Measurements from ENCODE around the gene TMEM205.

The TMEM205 gene

DNA sequence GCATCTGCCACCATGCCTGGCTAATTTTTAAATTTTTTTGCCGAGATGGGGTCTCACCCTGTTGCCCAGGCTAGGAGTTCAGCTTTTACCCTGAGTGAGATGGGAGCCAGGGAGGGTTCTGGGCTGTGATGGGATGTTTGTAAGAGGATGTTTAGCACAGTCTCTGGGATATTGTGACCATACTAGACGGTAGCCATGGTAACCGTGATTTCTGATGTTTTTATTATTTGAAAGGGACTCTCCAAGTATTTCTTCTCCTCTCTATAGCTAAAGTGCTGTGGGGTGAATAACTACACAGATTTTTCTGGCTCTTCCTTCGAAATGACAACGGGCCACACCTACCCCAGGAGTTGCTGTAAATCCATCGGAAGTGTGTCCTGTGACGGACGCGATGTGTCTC lies 39.7 kb downstream of the TMEM205 start:
- H3K56ac ChIP-seq (ENCODE audit: low read length), result no peak overlapping the region
- no peak overlapping the region for H3K4me3 ChIP-seq (ENCODE audit: low read length)
- H3K4ac ChIP-seq (ENCODE audit: low read depth, low read length), result no peak overlapping the region
- no peak overlapping the region for H3K9ac ChIP-seq (ENCODE audit: low read length)
- H2BK15ac ChIP-seq (replicated peaks; ENCODE audit: low read depth), result no peak overlapping the region
- no peak overlapping the region for H4K5ac ChIP-seq (ENCODE audit: low read length)
- H3K36me3 ChIP-seq (ENCODE audit: control insufficient read depth, insufficient read depth, low read length), result no peaks in the 10 kb centered on the region
- no peak overlapping the region for H2AK5ac ChIP-seq (ENCODE audit: low read length)
- no CpG with 5 or more reads among the region's 9 CpGs for WGBS (ENCODE audit: extremely low coverage, insufficient coverage, low lambda C conversion rate)
- H3K4me2 ChIP-seq (ENCODE audit: low read length), result no peak overlapping the region
- H2BK5ac ChIP-seq (ENCODE audit: low read length), result no peak overlapping the region
- H3K18ac ChIP-seq (ENCODE audit: low read length), result no peak overlapping the region
- no peak for DNase-seq
- H3K79me2 ChIP-seq (ENCODE audit: control insufficient read depth, insufficient read depth, low read length), result no peaks in the 10 kb centered on the region
- no peak overlapping the region for H3K27ac ChIP-seq (ENCODE audit: low read depth, low read length)
- H3K4me1 ChIP-seq (ENCODE audit: control insufficient read depth, low read depth, low read length), result no peaks in the 10 kb centered on the region
- no peak overlapping the region for H4K8ac ChIP-seq (ENCODE audit: low read depth, low read length)
- no peak overlapping the region for H2BK120ac ChIP-seq (ENCODE audit: low read depth, low read length)
- no peaks in the 10 kb centered on the region for H3K79me1 ChIP-seq (ENCODE audit: low read length)
- H3K23ac ChIP-seq (ENCODE audit: low read length), result no peak overlapping the region
- H3K27me3 ChIP-seq (ENCODE audit: insufficient read depth, low read length, poor library complexity), result no peaks in the 10 kb centered on the region

DNA sequence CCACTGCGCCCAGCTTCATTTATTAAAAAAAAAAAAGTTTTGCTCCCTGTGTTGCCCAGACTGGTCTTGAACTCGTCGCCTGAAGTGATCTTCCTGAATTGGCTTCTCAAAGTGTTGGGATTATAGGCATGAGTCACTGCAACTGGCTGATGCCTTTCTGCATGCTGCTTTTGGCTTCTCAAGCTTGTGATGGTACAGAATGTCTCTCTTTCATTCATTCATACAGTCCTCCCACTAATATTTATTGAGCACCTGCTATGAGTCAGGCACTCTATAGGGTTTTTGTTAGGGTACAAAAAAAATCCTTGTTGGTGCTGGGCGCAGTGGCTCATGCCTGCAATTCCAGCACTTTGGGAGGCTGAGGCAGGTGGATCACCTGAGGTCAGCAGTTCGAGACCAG lies 41.1 kb downstream of the TMEM205 start:
- no peak overlapping the region for H3K4me3 ChIP-seq (ENCODE audit: low read length)
- no peak overlapping the region for H3K56ac ChIP-seq (ENCODE audit: low read length)
- no peak for DNase-seq
- no peaks in the 10 kb centered on the region for H3K27me3 ChIP-seq (ENCODE audit: insufficient read depth, low read length, poor library complexity)
- H2BK5ac ChIP-seq (ENCODE audit: low read length), result no peak overlapping the region
- WGBS (ENCODE audit: extremely low coverage, insufficient coverage, low lambda C conversion rate), result no CpG with 5 or more reads among the region's 5 CpGs
- no peak overlapping the region for H3K9ac ChIP-seq (ENCODE audit: low read length)
- no peak overlapping the region for H2BK15ac ChIP-seq (replicated peaks; ENCODE audit: low read depth)
- H3K23ac ChIP-seq (ENCODE audit: low read length), result no peak overlapping the region
- no peak overlapping the region for H3K27ac ChIP-seq (ENCODE audit: low read depth, low read length)
- H3K4me1 ChIP-seq (ENCODE audit: control insufficient read depth, low read depth, low read length), result no peaks in the 10 kb centered on the region
- no peak overlapping the region for H4K8ac ChIP-seq (ENCODE audit: low read depth, low read length)
- H4K5ac ChIP-seq (ENCODE audit: low read length), result no peak overlapping the region
- H3K79me2 ChIP-seq (ENCODE audit: control insufficient read depth, insufficient read depth, low read length), result no peaks in the 10 kb centered on the region
- H3K18ac ChIP-seq (ENCODE audit: low read length), result no peak overlapping the region
- no peak overlapping the region for H2BK120ac ChIP-seq (ENCODE audit: low read depth, low read length)
- H2AK5ac ChIP-seq (ENCODE audit: low read length), result no peak overlapping the region
- H3K79me1 ChIP-seq (ENCODE audit: low read length), result no peaks in the 10 kb centered on the region
- no peak overlapping the region for H3K4me2 ChIP-seq (ENCODE audit: low read length)
- H3K4ac ChIP-seq (ENCODE audit: low read depth, low read length), result no peak overlapping the region
- no peaks in the 10 kb centered on the region for H3K36me3 ChIP-seq (ENCODE audit: control insufficient read depth, insufficient read depth, low read length)

DNA sequence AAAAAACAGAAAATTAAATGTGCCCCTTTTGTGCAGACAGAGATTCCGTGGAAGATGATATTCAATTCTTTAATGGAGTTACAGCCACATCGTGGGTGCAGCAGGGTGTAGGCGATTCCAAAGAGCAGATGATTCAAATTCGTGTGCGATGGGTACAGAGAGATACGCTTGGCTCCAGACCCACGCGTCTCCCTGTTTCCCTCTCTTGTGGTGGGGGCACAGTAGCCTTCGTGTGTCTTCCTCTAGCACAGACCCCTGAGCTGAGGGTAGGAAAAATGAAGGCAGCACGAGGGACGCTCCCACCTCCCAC lies 45.3 kb downstream of the TMEM205 start:
- Histone ChIP-seq H3K27me3 (ENCODE audit: insufficient read depth, low read length, poor library complexity) (no peaks in the 10 kb centered on the region), H3K23ac (ENCODE audit: low read length) (no peak overlapping the region), H4K5ac (ENCODE audit: low read length) (no peak overlapping the region), H3K56ac (ENCODE audit: low read length) (no peak overlapping the region), H3K27ac (ENCODE audit: low read depth, low read length) (no peak overlapping the region), H2BK5ac (ENCODE audit: low read length) (no peak overlapping the region), H3K79me1 (ENCODE audit: low read length) (no peaks in the 10 kb centered on the region), H3K4ac (ENCODE audit: low read depth, low read length) (no peak overlapping the region), H3K36me3 (ENCODE audit: control insufficient read depth, insufficient read depth, low read length) (no peaks in the 10 kb centered on the region), H3K79me2 (ENCODE audit: control insufficient read depth, insufficient read depth, low read length) (no peaks in the 10 kb centered on the region), H3K4me1 (ENCODE audit: control insufficient read depth, low read depth, low read length) (no peaks in the 10 kb centered on the region), H2BK15ac (replicated peaks; ENCODE audit: low read depth) (no peak overlapping the region), H3K9ac (ENCODE audit: low read length) (no peak overlapping the region), H2BK120ac (ENCODE audit: low read depth, low read length) (no peak overlapping the region), H4K8ac (ENCODE audit: low read depth, low read length) (no peak overlapping the region), H3K4me3 (ENCODE audit: low read length) (no peak overlapping the region), H3K4me2 (ENCODE audit: low read length) (no peak overlapping the region), H2AK5ac (ENCODE audit: low read length) (no peak overlapping the region), H3K18ac (ENCODE audit: low read length) (no peak overlapping the region)
- WGBS (ENCODE audit: extremely low coverage, insufficient coverage, low lambda C conversion rate), result no CpG with 5 or more reads among the region's 11 CpGs
- DNase-seq, result no peak

DNA sequence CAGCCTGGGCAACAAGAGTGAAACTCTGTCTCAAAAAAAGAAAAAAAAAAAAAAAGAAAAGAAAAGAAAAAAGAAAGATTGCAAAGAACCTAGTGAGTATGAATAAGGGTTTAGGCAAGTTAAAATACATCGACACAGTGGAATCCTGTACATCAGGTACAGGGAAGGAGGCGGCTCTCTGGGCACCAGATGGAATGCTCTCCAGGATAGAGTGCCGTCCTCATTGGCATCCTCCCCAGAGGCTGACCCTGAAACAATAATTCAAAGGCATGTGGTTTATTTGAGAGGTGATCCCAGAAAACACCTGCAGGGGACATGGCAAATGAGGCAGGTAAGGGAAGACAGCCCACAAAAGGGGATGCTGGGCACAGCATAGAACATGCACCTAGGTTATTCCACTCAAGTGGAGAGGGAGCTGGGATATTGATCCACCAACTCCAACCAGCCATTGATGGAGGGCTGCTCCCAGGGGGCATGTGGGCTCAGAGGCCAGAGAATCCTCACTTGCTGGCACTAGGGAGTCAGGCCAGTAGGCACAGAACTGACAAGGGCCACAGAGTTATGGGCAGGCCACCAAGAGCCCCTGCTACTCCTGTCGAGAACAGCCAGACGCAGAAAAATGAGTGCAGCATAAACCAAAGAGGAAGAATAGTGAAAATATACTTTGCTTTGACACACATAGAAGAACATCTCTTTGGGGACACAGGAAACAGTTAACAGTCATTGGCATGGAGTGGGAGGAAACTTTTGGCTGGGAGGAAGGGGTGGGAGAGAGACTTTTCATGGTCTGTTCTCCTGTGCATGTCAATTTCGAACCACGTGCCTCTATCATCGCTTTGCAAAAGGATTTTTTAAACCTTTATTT lies 45.9 kb downstream of the TMEM205 start:
- Histone ChIP-seq H3K18ac (ENCODE audit: low read length) (no peak overlapping the region), H3K27ac (ENCODE audit: low read depth, low read length) (no peak overlapping the region), H2AK5ac (ENCODE audit: low read length) (no peak overlapping the region), H3K9ac (ENCODE audit: low read length) (no peak overlapping the region), H3K79me2 (ENCODE audit: control insufficient read depth, insufficient read depth, low read length) (no peaks in the 10 kb centered on the region), H4K5ac (ENCODE audit: low read length) (no peak overlapping the region), H3K4me2 (ENCODE audit: low read length) (no peak overlapping the region), H3K79me1 (ENCODE audit: low read length) (no peaks in the 10 kb centered on the region), H3K23ac (ENCODE audit: low read length) (no peak overlapping the region), H3K36me3 (ENCODE audit: control insufficient read depth, insufficient read depth, low read length) (no peaks in the 10 kb centered on the region), H3K4me1 (ENCODE audit: control insufficient read depth, low read depth, low read length) (no peaks in the 10 kb centered on the region), H2BK120ac (ENCODE audit: low read depth, low read length) (no peak overlapping the region), H2BK5ac (ENCODE audit: low read length) (no peak overlapping the region), H2BK15ac (replicated peaks; ENCODE audit: low read depth) (no peak overlapping the region), H3K56ac (ENCODE audit: low read length) (no peak overlapping the region), H4K8ac (ENCODE audit: low read depth, low read length) (no peak overlapping the region), H3K4ac (ENCODE audit: low read depth, low read length) (no peak overlapping the region), H3K4me3 (ENCODE audit: low read length) (no peak overlapping the region), H3K27me3 (ENCODE audit: insufficient read depth, low read length, poor library complexity) (no peaks in the 10 kb centered on the region)
- DNase-seq, result no peak
- WGBS (ENCODE audit: extremely low coverage, insufficient coverage, low lambda C conversion rate), result no CpG with 5 or more reads among the region's 8 CpGs

DNA sequence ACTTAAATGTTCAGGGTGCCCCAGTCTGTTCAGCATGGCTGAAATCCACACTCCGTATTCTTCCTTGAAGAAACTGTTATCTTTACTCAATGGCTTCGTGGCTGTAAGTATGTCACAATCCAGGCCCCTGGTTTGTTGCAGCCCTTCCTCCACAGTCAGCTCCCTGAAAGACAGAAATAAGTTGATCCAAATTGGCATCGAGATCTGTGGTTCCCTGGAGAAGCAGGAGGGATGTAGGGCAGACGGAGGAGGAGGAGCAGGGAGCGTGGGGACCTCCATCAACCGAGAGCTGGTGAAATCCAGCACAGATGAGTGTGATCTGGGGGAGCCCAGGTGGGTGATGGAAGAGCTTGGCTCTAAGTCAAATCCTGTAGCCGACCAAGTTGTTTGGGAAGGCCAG lies 49.8 kb downstream of the TMEM205 start:
- no peaks in the 10 kb centered on the region for H3K36me3 ChIP-seq (ENCODE audit: control insufficient read depth, insufficient read depth, low read length)
- no peaks in the 10 kb centered on the region for H3K79me1 ChIP-seq (ENCODE audit: low read length)
- H3K23ac ChIP-seq (ENCODE audit: low read length), result no peak overlapping the region
- no peak overlapping the region for H3K27ac ChIP-seq (ENCODE audit: low read depth, low read length)
- no peak overlapping the region for H3K18ac ChIP-seq (ENCODE audit: low read length)
- H4K5ac ChIP-seq (ENCODE audit: low read length), result no peak overlapping the region
- H3K56ac ChIP-seq (ENCODE audit: low read length), result no peak overlapping the region
- no peak overlapping the region for H3K4me3 ChIP-seq (ENCODE audit: low read length)
- no peak overlapping the region for H2BK5ac ChIP-seq (ENCODE audit: low read length)
- H3K4me1 ChIP-seq (ENCODE audit: control insufficient read depth, low read depth, low read length), result peaks cover 2% of the 10 kb centered on the region
- no peak overlapping the region for H2BK120ac ChIP-seq (ENCODE audit: low read depth, low read length)
- no peak overlapping the region for H3K4ac ChIP-seq (ENCODE audit: low read depth, low read length)
- no peaks in the 10 kb centered on the region for H3K27me3 ChIP-seq (ENCODE audit: insufficient read depth, low read length, poor library complexity)
- no peak overlapping the region for H3K9ac ChIP-seq (ENCODE audit: low read length)
- H4K8ac ChIP-seq (ENCODE audit: low read depth, low read length), result no peak overlapping the region
- DNase-seq, result no peak
- no CpG with 5 or more reads among the region's 7 CpGs for WGBS (ENCODE audit: extremely low coverage, insufficient coverage, low lambda C conversion rate)
- H3K4me2 ChIP-seq (ENCODE audit: low read length), result no peak overlapping the region
- no peak overlapping the region for H2BK15ac ChIP-seq (replicated peaks; ENCODE audit: low read depth)
- H2AK5ac ChIP-seq (ENCODE audit: low read length), result no peak overlapping the region
- H3K79me2 ChIP-seq (ENCODE audit: control insufficient read depth, insufficient read depth, low read length), result no peaks in the 10 kb centered on the region

DNA sequence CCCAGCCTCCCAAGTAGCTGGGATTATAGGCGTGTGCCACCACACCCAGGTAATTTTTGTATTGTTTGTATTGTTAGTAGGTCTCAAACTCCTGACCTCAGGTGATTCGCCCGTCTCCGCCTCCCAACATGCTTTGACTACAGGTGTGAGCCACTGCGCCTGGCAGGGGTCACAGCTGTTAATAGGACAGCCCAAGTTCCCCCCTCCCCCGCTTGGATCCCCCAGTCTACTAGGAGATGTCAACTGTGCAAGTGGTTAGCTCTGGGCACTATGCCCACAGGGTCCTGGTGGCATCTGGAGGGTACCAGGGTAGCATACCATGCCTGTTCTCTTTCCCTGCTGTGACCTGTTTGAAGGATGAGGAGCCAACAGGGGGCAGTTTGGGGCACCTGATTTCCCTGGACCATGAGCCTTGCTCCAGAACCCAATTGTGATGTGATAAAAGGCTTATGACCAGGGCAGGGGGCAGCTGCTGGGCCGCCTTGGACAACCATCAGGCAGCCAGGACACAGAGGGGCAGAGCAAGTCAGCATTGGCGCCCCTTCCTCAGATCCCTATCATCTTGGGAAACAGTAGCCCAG lies 50.3 kb downstream of the TMEM205 start, which contains the start of gene TSPAN16:
Gene TSPAN16 (plus strand): TSS at position 496 of the 581 bp plus-strand sequence. CDS start 138 bp downstream, outside the sequence.
- Histone ChIP-seq H3K9ac (ENCODE audit: low read length) (no peak within 1 kb of the TSS), H4K5ac (ENCODE audit: low read length) (no peak within 1 kb of the TSS), H2BK5ac (ENCODE audit: low read length) (no peak within 1 kb of the TSS), H3K27me3 (ENCODE audit: insufficient read depth, low read length, poor library complexity) (no peaks in the 10 kb centered on the region), H3K4me2 (ENCODE audit: low read length) (no peak within 1 kb of the TSS), H3K4me3 (ENCODE audit: low read length) (no peak within 1 kb of the TSS), H2BK15ac (replicated peaks; ENCODE audit: low read depth) (no peak within 1 kb of the TSS), H3K79me2 (ENCODE audit: control insufficient read depth, insufficient read depth, low read length) (no peaks in the 10 kb centered on the region), H3K79me1 (ENCODE audit: low read length) (no peaks in the 10 kb centered on the region), H3K18ac (ENCODE audit: low read length) (no peak within 1 kb of the TSS), H3K4me1 (ENCODE audit: control insufficient read depth, low read depth, low read length) (peaks cover 2% of the 10 kb centered on the region), H2BK120ac (ENCODE audit: low read depth, low read length) (no peak within 1 kb of the TSS), H3K27ac (ENCODE audit: low read depth, low read length) (no peak within 1 kb of the TSS), H4K8ac (ENCODE audit: low read depth, low read length) (no peak within 1 kb of the TSS), H2AK5ac (ENCODE audit: low read length) (no peak within 1 kb of the TSS), H3K4ac (ENCODE audit: low read depth, low read length) (no peak within 1 kb of the TSS), H3K23ac (ENCODE audit: low read length) (no peak within 1 kb of the TSS), H3K36me3 (ENCODE audit: control insufficient read depth, insufficient read depth, low read length) (no peaks in the 10 kb centered on the region), H3K56ac (ENCODE audit: low read length) (no peak within 1 kb of the TSS)
- no peak for DNase-seq
- WGBS (ENCODE audit: extremely low coverage, insufficient coverage, low lambda C conversion rate), result no CpG with 5 or more reads among the region's 8 CpGs
